Endothelial cell of umbilical vein (primary cell): Measurements from ENCODE around the gene DDR1. TPM values are rescaled to one million over a fixed set of nuclear protein-coding genes. Genes with fewer than 3 reads are reported as not detected.
"Not testable (repeated sequence)": the region's sequence is repeated elsewhere in the genome, so short reads cannot be mapped to it uniquely, and the experiment has no call there.

Experiments used
- BruUV-seq: library from RNA; stranded (reverse); fragments of 400-500 nt; replicated peaks from 2 replicates; lab custom pipeline; 2021; lab: Mats Ljungman, UMichigan
- CTCF ChIA-PET: fragments of 300-600, 350-600 bp; sonication (Branson Sonifier 250); formaldehyde crosslinking; loops from one replicate; lab custom pipeline; 2021; ENCODE audit warnings: antibody characterized with exemption, inconsistent platforms; lab: Charles Lee
- POLR2A ChIA-PET: fragments of 300-600, 350-600 bp; sonication (Branson Sonifier 250); formaldehyde crosslinking; loops from one replicate; lab custom pipeline; 2021; ENCODE audit warnings: antibody characterized with exemption, inconsistent platforms; lab: Charles Lee
- DNase-seq: peaks from one replicate; pipeline ENCODE4 v3.0.0-alpha.2; 2011; ENCODE audit warnings: low read depth, low spot score
- FAIRE-seq: peaks from 2 replicates; lab custom pipeline; 2011; peaks lifted over from hg19 to GRCh38; lab: Jason Lieb, UNC
- H2AFZ ChIP-seq: 2 replicates; pipeline ENCODE4 v1.6.0; 2012; ENCODE audit warnings: low read depth, low read length, control low read depth, inconsistent platforms
- H3K27ac ChIP-seq: 2 replicates; pipeline ENCODE4 v1.5.1; 2011; ENCODE audit warnings: low read depth, mild to moderate bottlenecking, control low read depth, low read length, moderate library complexity; ENCODE audit not compliant: insufficient read depth
- H3K27me3 ChIP-seq, 2 experiments: 2 replicates each; pipeline versions ENCODE4 v1.6.0 to v1.6.1; 2011; ENCODE audit warnings: low read length in 2 of 2, mixed read lengths in 1 of 2; ENCODE audit not compliant: control insufficient read depth in 2 of 2, insufficient read depth in 2 of 2
- H3K36me3 ChIP-seq, 2 experiments: 2 replicates in 1 of 2; 3 replicates in 1 of 2; pipeline ENCODE4 v1.5.1; 2011; ENCODE audit warnings: low read length in 2 of 2, mild to moderate bottlenecking in 1 of 2, moderate library complexity in 1 of 2; ENCODE audit not compliant: control insufficient read depth in 2 of 2, insufficient read depth in 2 of 2; ENCODE audit errors: extremely low read depth in 1 of 2
- H3K4me1 ChIP-seq: 3 replicates; pipeline ENCODE4 v1.5.1; 2011; ENCODE audit warnings: mild to moderate bottlenecking, low read length; ENCODE audit not compliant: control insufficient read depth, insufficient read depth; ENCODE audit errors: extremely low read depth
- H3K4me2 ChIP-seq: 2 replicates; pipeline ENCODE4 v1.6.1; 2011; ENCODE audit warnings: low read length, control low read depth, mixed read lengths; ENCODE audit not compliant: insufficient read depth
- H3K4me3 ChIP-seq, 3 experiments: fragments of 200-600 bp in 1 of 3; sonication (generic), shearing (Covaris generic) in 1 of 3; replicated peaks in 1 of 3; 2 replicates each; pipeline ENCODE4 v1.5.1; 2011 to 2016; ENCODE audit warnings: control low read depth in 3 of 3, low read length in 3 of 3, mild to moderate bottlenecking in 2 of 3, inconsistent platforms in 1 of 3, low read depth in 1 of 3, moderate library complexity in 1 of 3; ENCODE audit not compliant: insufficient read depth in 1 of 3
- H3K79me2 ChIP-seq: 2 replicates; pipeline ENCODE4 v1.6.0; 2012; ENCODE audit warnings: low read length, inconsistent platforms; ENCODE audit not compliant: control insufficient read depth, insufficient read depth
- H3K9ac ChIP-seq: replicated peaks from 2 replicates; pipeline ENCODE3; 2011; ENCODE audit warnings: low read length, control low read depth; ENCODE audit not compliant: insufficient read depth; ENCODE audit errors: extremely low read depth
- H3K9me1 ChIP-seq: replicated peaks from 3 replicates; pipeline ENCODE4 v1.6.0; 2011; ENCODE audit warnings: mild to moderate bottlenecking, low read length; ENCODE audit not compliant: control insufficient read depth, insufficient read depth; ENCODE audit errors: extremely low read depth
- H3K9me3 ChIP-seq: replicated peaks from 2 replicates; pipeline ENCODE4 v1.5.1; 2012; ENCODE audit warnings: low read length, inconsistent platforms; ENCODE audit not compliant: control insufficient read depth, insufficient read depth
- H4K20me1 ChIP-seq: replicated peaks from 2 replicates; pipeline ENCODE3; 2011; ENCODE audit warnings: mild to moderate bottlenecking, low read length; ENCODE audit not compliant: control insufficient read depth, insufficient read depth; ENCODE audit errors: extremely low read depth
- CTCF ChIP-seq, 2 donors: IDR thresholded peaks; 1 replicate in 1 of 2; 2 replicates in 1 of 2; pipeline ENCODE4 v1.5.1; 2011; ENCODE audit warnings: low read length in 2 of 2, mild to moderate bottlenecking in 2 of 2, moderate library complexity in 2 of 2, control low read depth in 1 of 2, inconsistent platforms in 1 of 2, low read depth in 1 of 2; ENCODE audit not compliant: insufficient read depth in 1 of 2; ENCODE audit errors: extremely low read depth in 1 of 2
- EZH2 ChIP-seq: IDR thresholded peaks from 2 replicates; pipeline ENCODE4 v1.6.1; 2012; ENCODE audit warnings: borderline replicate concordance, low read depth, mild to moderate bottlenecking, moderate library complexity, low read length, inconsistent platforms; ENCODE audit not compliant: severe bottlenecking
- FOS ChIP-seq: IDR thresholded peaks from 2 replicates; pipeline ENCODE4 v1.6.1; 2011; ENCODE audit warnings: mild to moderate bottlenecking, low read length, moderate library complexity, borderline replicate concordance; ENCODE audit not compliant: insufficient read depth
- GATA2 ChIP-seq: IDR thresholded peaks from 2 replicates; pipeline ENCODE4 v1.7.0; 2011; ENCODE audit warnings: low read depth, mild to moderate bottlenecking, moderate library complexity, mixed read lengths, low read length; ENCODE audit not compliant: insufficient read length, insufficient read depth
- JUN ChIP-seq: IDR thresholded peaks from 2 replicates; pipeline ENCODE4 v1.6.1; 2011; ENCODE audit warnings: borderline replicate concordance, low read depth; ENCODE audit not compliant: insufficient read length, insufficient read depth
- MAX ChIP-seq: IDR thresholded peaks from 2 replicates; pipeline ENCODE4 v1.6.1; 2011; ENCODE audit not compliant: insufficient read depth, insufficient read length
- MYC ChIP-seq: IDR thresholded peaks from one replicate; pipeline ENCODE4 v1.6.1; 2011; ENCODE audit warnings: mild to moderate bottlenecking, low read depth, low read length
- POLR2A ChIP-seq: IDR thresholded peaks from 2 replicates; pipeline ENCODE4 v1.6.1; 2012; ENCODE audit warnings: low read depth, mild to moderate bottlenecking, control low read depth, low read length
- POLR2AphosphoS5 ChIP-seq: IDR thresholded peaks from 2 replicates; pipeline ENCODE4 v1.6.1; 2012; ENCODE audit warnings: low read depth, mild to moderate bottlenecking, control low read depth, low read length, moderate library complexity; ENCODE audit not compliant: insufficient read depth
- dilution Hi-C: fragments of 300-500 bp; cut with MboI; formaldehyde crosslinking; loops from one replicate; pipeline ENCODE4 v1.15.0; 2019; ENCODE audit warnings: low sequenced_read_pairs; ENCODE audit not compliant: extremely low pct_ligation_motif_present
- intact Hi-C: fragments of 100-400 bp; cut with micrococcal nuclease; formaldehyde crosslinking; loops from one replicate; pipeline ENCODE4 v1.10.0; 2022
- polyA plus RNA-seq, 4 experiments: library from polyadenylated mRNA; depleted of rRNA in 3 of 4; stranded (reverse) in 3 of 4; unstranded in 1 of 4; fragments of >200 nt; gene quantifications; 2 replicates each; pipeline versions ENCODE4 v1.2.1 to v1.2.3, GENCODE V29; 2011 to 2012; ENCODE audit warnings: missing spikeins in 1 of 4
- total RNA-seq: library from RNA; stranded (reverse); gene quantifications from 2 replicates; pipeline ENCODE4 v1.2.3, GENCODE V29; 2021

The DDR1 gene
- total and polyA plus RNA-seq, 2 donors (not counting 3 experiments of a cell fraction or from before 2014, with no cell fraction given) = 8.8 to 22.9 TPM

GRCh38 chr6:30926644-30927043 lies 42.3 kb downstream of the DDR1 start:
- Histone ChIP-seq H3K9me1 (no peaks in the 10 kb centered on the region), H3K4me3 (no peak overlapping the region), H3K27ac (no peak overlapping the region), H3K79me2 (no peaks in the 10 kb centered on the region), H4K20me1 (no peaks in the 10 kb centered on the region), H3K36me3 (peaks cover 2 to 36% of the 10 kb centered on the region in 2 experiments), H2AFZ (no peak overlapping the region), H3K4me1 (no peaks in the 10 kb centered on the region), H3K9me3 (no peaks in the 10 kb centered on the region), H3K27me3 (no peaks in the 10 kb centered on the region), H3K9ac (no peak overlapping the region), H3K4me2 (no peak overlapping the region)
- TF ChIP-seq MYC (no peak), POLR2AphosphoS5 (no peak), GATA2 (no peak), JUN (no peak), POLR2A (no peak), FOS (no peak), EZH2 (no peak), CTCF (IDR thresholded peaks at IDR 0.05; ENCODE audit: extremely low read depth in 1 of 2, insufficient read depth in 1 of 2, low read depth in 1 of 2, low read length in 2 of 2) (no peak), MAX (no peak)
- intact Hi-C loops = no loop called here
- FAIRE-seq = no peak
- BruUV-seq = no TSS peak
- dilution Hi-C loops = no loop called here
- ChIA-PET POLR2A (no interaction called here), CTCF (interaction anchor here (1.3 to 1.5 kb wide), 3 partner anchors 11 to 144 kb away, joined by 3 to 7 read pairs (median 3); no protein-coding TSS in a partner anchor)
- no peak for DNase-seq

GRCh38 chr6:30927080-30927479 lies 42.8 kb downstream of the DDR1 start:
- H3K36me3 ChIP-seq = peaks cover 2 to 31% of the 10 kb centered on the region in 2 experiments
- H3K79me2 ChIP-seq, H3K27me3 ChIP-seq, H3K4me2 ChIP-seq, H3K4me1 ChIP-seq, POLR2A ChIA-PET, H3K9me3 ChIP-seq, H3K9me1 ChIP-seq, H3K27ac ChIP-seq, intact Hi-C loops, FAIRE-seq, H3K4me3 ChIP-seq, BruUV-seq, H2AFZ ChIP-seq, dilution Hi-C loops, H3K9ac ChIP-seq, H4K20me1 ChIP-seq, DNase-seq: not testable (repeated sequence)
- CTCF ChIA-PET = interaction anchor here (1.3 to 1.5 kb wide), 3 partner anchors 11 to 144 kb away, joined by 3 to 7 read pairs (median 3); no protein-coding TSS in a partner anchor
